ENCODE results near the gene PCDHB9. TPM values are rescaled to one million over a fixed set of nuclear protein-coding genes. Genes with fewer than 3 reads are reported as not detected.

The PCDHB9 gene
- under 0.01 and 0.56 TPM in 2 replicates for total RNA-seq

DNA sequence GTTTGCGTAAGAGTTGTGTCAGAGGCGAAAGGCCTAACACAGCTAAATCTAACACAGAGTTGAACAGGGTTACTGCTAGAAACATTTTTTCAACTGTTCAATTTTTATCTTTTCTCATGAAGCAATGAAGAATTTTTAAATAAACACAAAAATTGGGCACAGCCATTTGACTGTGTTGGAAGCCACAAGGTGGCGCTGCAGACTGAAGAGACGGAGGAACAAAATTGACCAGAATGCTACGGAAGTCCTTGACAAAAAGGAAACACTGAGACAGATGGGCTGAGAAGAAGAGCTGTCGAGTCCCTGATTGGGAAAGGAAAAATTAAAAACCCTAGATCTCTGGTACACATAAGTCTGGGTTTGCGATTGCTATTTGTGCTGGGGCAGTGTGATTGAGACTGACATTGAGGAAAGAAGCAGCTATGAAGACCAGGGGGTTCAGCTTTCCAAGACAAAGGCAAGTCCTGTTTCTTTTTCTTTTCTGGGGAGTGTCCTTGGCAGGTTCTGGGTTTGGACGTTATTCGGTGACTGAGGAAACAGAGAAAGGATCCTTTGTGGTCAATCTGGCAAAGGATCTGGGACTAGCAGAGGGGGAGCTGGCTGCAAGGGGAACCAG lies at the start of gene PCDHB9:
PCDHB9 (plus strand) TSS at position 265 of the 616 bp plus-strand sequence; CDS start at position 423, 158 bp downstream.

DNA sequence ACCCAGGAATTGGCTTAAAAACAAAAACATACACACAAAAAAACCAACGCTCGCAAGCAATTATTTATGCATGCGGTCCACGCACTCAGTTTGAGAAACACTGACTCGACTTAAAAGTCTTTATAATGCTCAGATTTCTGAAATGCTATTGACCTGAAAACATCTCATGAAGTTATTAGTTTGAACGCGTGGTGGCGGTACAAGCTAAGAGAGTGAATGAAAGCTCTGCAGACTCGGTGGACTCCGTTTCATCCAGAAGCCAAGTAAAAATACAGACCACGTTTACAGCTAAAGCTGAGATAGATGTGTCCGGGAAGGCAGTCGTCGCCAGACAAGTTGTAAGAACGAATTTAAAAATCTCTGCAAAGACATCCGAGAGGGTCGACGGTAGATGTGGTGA lies 37.1 kb upstream of the PCDHB9 start, which contains the start of gene PCDHB6:
PCDHB6 (plus strand) TSS at position 246 of the 400 bp plus-strand sequence. CDS start 201 bp downstream, outside the sequence.

DNA sequence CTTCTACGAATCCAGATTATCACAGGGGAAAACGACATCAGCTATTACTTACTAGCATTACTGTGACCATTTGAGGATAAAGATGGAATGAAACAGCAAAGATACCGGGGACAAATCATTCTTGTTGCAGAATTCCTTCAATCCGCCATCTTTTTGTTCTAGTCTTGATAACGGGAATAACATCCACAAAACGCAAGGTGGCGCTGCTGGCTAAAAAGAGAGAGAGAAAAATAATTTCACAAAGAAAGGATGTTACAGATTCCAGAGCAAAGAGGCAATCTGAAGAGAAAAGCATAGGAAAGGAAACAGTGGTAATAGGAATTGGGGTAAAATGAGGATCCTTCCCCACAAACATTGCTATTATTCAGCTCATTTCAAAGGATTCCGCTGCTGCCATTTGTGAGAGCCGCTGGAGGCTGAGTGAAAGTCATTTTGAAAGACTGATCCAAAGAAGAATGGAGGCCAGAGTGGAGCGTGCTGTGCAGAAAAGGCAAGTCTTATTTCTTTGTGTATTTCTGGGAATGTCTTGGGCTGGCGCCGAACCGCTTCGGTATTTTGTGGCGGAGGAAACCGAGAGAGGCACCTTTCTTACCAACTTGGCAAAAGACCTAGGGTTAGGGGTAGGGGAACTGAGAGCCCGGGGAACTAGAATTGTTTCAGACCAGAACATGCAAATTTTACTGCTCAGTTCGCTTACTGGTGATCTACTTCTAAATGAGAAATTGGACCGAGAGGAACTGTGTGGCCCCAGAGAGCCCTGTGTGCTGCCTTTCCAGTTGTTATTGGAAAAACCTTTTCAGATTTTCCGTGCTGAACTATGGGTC lies 14.4 kb upstream of the PCDHB9 start, which contains the start of gene PCDHB7:
PCDHB7 (plus strand) TSS at position 264 of the 824 bp plus-strand sequence; CDS start at position 456, 192 bp downstream.

DNA sequence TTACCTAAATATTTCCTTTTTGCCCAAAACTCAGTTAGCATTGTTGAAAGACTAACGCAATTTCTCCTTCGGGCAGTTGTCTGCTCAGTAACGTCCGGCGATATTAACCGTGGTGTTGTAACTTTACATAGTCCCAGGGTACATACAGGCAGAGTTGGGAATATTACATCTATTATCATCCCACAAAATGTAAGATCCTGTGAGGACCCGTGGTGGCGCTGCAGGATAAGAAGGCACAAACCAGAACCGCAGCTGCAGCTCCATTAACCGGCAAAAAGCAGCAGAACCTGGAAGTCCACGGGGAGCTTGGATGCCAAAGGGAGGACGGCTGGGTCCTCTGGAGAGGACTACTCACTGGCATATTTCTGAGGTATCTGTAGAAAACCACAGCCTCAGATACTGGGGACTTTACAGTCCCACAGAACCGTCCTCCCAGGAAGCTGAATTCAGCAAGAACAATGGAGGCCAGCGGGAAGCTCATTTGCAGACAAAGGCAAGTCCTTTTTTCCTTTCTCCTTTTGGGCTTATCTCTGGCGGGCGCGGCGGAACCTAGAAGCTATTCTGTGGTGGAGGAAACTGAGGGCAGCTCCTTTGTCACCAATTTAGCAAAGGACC lies 9.3 kb upstream of the PCDHB9 start, which contains the start of gene PCDHB8:
PCDHB8 (plus strand) TSS at position 214 of the 615 bp plus-strand sequence; CDS start at position 459, 245 bp downstream.

DNA sequence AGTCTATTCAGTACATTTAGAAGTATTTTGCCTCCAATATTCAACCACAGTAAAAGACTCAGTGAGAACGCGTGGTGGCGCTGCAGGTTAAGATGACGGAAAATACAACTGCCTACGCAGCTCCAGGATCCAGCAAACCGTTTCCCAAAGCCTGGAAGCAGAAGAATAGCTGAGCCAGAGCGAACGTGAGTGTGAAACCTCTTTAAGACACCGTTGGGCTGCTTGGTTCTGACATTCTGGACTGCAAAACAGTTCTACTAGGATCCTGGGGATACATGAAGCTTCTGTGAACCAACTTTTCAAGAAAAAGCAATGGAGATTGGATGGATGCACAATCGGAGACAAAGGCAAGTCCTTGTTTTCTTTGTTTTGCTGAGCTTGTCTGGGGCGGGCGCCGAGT lies 4.7 kb upstream of the PCDHB9 start, which contains the start of gene PCDHB16:
PCDHB16 (plus strand) TSS at position 140 of the 400 bp plus-strand sequence; CDS start at position 313, 173 bp downstream.

DNA sequence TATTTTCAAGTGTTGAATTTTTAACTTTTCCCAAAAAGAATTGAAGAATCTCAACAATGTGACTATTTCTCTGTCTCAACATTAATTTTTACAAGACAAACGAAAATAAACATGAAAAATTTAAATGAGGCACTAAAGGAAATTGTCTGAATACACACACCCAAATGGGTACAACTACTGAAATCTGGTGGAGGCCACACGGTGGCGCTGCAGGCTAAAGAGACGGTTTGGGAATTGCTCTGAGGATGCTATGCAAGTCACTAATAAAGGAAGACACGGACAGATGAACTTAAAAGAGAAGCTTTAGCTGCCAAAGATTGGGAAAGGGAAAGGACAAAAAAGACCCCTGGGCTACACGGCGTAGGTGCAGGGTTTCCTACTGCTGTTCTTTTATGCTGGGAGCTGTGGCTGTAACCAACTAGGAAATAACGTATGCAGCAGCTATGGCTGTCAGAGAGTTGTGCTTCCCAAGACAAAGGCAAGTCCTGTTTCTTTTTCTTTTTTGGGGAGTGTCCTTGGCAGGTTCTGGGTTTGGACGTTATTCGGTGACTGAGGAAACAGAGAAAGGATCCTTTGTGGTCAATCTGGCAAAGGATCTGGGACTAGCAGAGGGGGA lies 5.3 kb downstream of the PCDHB9 start, which contains the start of gene PCDHB10:
PCDHB10 (plus strand) TSS at position 244 of the 616 bp plus-strand sequence; CDS start at position 444, 200 bp downstream.

DNA sequence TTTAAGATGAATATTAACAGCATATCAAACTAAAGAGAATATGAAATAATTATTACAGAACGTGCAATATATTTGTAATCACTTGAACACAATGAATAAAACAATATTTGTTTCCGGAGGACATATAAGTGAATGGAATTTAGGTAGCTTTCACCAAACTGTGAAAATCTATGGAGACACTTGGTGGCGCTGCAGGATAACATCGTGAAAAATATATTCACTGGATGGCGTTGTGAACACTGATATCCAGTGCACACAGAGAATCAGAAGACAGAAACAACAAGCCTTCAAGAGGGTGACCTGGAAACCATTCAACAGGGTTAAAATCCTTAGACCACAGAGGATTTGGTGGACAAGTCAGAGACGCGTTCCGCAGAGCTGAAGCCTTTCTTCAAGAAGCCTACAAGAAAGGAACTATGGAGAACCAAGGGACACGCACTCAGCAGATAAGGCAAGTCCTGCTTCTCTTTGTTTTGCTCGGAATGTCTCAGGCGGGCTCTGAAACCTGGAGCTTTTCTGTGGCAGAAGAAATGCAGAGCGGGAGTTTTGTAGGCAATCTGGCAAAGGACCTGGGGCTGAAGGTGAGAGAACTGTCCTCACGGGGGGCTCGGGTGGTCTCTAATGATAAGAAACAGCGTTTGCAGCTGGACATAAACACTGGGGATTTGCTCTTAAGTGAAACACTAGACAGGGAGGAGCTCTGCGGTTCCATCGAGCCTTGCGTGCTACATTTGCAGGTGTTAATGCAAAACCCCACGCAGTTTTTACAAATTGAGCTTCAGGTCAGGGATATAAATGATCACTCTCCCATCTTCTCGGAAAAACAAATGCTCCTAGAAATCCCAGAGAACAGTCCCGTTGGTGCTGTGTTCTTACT lies 12.6 kb downstream of the PCDHB9 start, which contains the start of gene PCDHB11:
PCDHB11 (plus strand) TSS at position 269 of the 877 bp plus-strand sequence; CDS start at position 417, 148 bp downstream.

DNA sequence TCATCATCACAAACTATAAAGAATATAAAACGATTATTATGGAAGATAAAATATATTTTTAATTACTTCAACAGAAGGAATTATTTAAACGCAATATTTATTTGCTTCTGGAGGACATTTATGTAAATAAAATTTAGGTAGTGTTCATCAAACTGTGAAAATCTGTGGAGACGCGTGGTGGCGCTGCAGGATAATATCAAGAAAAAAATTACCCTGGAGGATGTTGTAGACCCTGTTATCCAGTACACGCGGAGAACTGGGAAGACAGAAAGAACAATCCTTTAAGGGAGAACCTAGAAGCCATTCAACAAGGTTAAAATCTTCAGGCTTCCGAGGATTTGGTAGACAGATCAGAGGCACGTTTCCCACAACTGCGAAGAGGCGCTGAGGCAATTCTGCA lies 21.5 kb downstream of the PCDHB9 start, which contains the start of gene PCDHB12:
PCDHB12 (plus strand) TSS at position 242 of the 400 bp plus-strand sequence. CDS start 189 bp downstream, outside the sequence.

DNA sequence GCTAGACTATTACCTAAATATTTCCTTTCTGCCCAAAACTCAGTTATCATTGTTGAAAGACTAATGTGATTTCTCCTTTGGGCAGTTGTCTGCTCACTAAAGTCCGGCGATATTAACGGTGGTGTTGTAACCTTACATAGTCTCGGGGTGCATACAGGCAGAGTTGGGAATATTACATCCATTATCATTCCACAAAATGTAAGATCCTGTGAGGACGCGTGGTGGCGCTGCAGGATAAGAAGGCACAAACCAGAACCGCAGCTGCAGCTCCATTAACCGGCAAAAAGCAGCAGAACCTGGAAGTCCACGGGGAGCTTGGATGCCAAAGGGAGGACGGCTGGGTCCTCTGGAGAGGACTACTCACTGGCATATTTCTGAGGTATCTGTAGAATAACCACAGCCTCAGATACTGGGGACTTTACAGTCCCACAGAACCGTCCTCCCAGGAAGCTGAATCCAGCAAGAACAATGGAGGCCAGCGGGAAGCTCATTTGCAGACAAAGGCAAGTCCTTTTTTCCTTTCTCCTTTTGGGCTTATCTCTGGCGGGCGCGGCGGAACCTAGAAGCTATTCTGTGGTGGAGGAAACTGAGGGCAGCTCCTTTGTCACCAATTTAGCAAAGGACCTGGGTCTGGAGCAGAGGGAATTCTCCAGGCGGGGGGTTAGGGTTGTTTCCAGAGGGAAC lies 26.8 kb downstream of the PCDHB9 start, which contains the start of gene PCDHB13:
PCDHB13 (plus strand) TSS at position 264 of the 684 bp plus-strand sequence; CDS start at position 469, 205 bp downstream.

DNA sequence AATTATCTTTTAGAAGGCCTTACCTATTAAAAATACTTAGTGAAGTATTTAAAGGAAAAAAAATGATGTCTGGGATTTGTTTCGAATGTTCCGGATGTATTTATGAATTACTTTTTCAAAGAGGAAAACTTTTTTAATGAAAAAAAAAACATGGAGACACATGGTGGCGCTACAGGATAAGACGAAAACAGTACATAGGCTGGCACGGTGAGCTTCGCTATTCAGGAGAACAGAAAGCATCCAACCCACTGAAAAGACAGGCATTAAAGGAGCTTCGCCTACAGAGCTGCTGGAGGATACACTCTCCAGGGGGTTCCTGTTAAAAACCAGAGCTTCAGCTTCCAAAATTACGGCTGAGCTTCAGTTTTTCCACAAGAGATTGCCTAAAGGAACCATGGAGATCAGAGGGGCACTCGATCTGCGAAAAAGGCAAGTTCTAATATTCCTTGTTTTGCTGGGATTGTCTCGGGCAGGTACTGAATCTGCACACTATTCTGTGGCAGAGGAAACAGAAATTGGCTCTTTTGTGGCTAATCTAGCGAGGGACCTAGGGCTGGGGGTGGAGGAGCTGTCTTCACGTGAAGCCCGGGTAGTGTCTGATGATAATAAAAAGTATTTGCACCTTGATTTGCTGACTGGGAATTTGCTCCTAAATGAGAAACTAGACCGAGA lies 36.3 kb downstream of the PCDHB9 start, which contains the start of gene PCDHB14:
PCDHB14 (plus strand) TSS at position 232 of the 672 bp plus-strand sequence; CDS start at position 395, 163 bp downstream.

Other genes with a start within 250 kb of the PCDHB9 start
- 0.19 and 1.4 TPM in 2 replicates for gene PCDHAC2, start 220.7 kb upstream of the PCDHB9 start, total RNA-seq
- not detected in 2 replicates for gene PCDHB1, start 135.8 kb upstream of the PCDHB9 start, total RNA-seq
- gene PCDHB2, start 92.5 kb upstream of the PCDHB9 start, total RNA-seq = 0.77 and 6.5 TPM in 2 replicates
- gene PCDHB3, start 86.7 kb upstream of the PCDHB9 start, total RNA-seq = 0.19 and 3.9 TPM in 2 replicates
- under 0.01 and 0.85 TPM in 2 replicates for gene PCDHB4, start 65.3 kb upstream of the PCDHB9 start, total RNA-seq
- gene PCDHB5, start 52.0 kb upstream of the PCDHB9 start, total RNA-seq = 0.58 and 3.1 TPM in 2 replicates
- under 0.01 and 0.28 TPM in 2 replicates for gene PCDHB6, start 37.1 kb upstream of the PCDHB9 start, total RNA-seq
- gene PCDHB7, start 14.5 kb upstream of the PCDHB9 start, total RNA-seq = 0.19 and 1.1 TPM in 2 replicates
- gene PCDHB8, start 9.4 kb upstream of the PCDHB9 start, total RNA-seq = under 0.01 and 1.4 TPM in 2 replicates
- gene PCDHB16, start 4.8 kb upstream of the PCDHB9 start, total RNA-seq = 0.19 and 1.7 TPM in 2 replicates
- gene PCDHB10, start 5.2 kb downstream of the PCDHB9 start, total RNA-seq = 0.19 and 1.7 TPM in 2 replicates
- gene PCDHB11, start 12.5 kb downstream of the PCDHB9 start, total RNA-seq = 0.19 and 0.85 TPM in 2 replicates
- gene PCDHB12, start 21.6 kb downstream of the PCDHB9 start, total RNA-seq = under 0.01 and 0.28 TPM in 2 replicates
- gene PCDHB13, start 26.8 kb downstream of the PCDHB9 start, total RNA-seq = 0.19 and 1.1 TPM in 2 replicates
- 0.58 and 2.5 TPM in 2 replicates for gene PCDHB14, start 36.2 kb downstream of the PCDHB9 start, total RNA-seq
- 0.38 and 1.4 TPM in 2 replicates for gene PCDHB15, start 58.2 kb downstream of the PCDHB9 start, total RNA-seq
- under 0.01 and 0.19 TPM in 2 replicates for gene SLC25A2, start 116.9 kb downstream of the PCDHB9 start, total RNA-seq
- gene TAF7, start 133.6 kb downstream of the PCDHB9 start, total RNA-seq = 90.2 and 102 TPM in 2 replicates
- gene PCDHGA1, start 143.4 kb downstream of the PCDHB9 start, total RNA-seq = 0.38 and 1.4 TPM in 2 replicates
- gene PCDHGA2, start 151.6 kb downstream of the PCDHB9 start, total RNA-seq = 1.5 and 3.1 TPM in 2 replicates
- 0.38 and 1.7 TPM in 2 replicates for gene PCDHGA3, start 156.7 kb downstream of the PCDHB9 start, total RNA-seq
- 0.38 and 3.1 TPM in 2 replicates for gene PCDHGB1, start 162.9 kb downstream of the PCDHB9 start, total RNA-seq
- 2.9 and 8.2 TPM in 2 replicates for gene PCDHGA4, start 167.9 kb downstream of the PCDHB9 start, total RNA-seq
- 1.2 and 2.5 TPM in 2 replicates for gene PCDHGB2, start 172.8 kb downstream of the PCDHB9 start, total RNA-seq
- gene PCDHGA5, start 177.0 kb downstream of the PCDHB9 start, total RNA-seq = 0.58 and 1.1 TPM in 2 replicates
- 1.9 and 4.5 TPM in 2 replicates for gene PCDHGB3, start 183.1 kb downstream of the PCDHB9 start, total RNA-seq
- 1.5 and 3.1 TPM in 2 replicates for gene PCDHGA6, start 186.7 kb downstream of the PCDHB9 start, total RNA-seq
- 1.5 and 3.7 TPM in 2 replicates for gene PCDHGA7, start 195.6 kb downstream of the PCDHB9 start, total RNA-seq
- 9.6 and 22.0 TPM in 2 replicates for gene PCDHGB4, start 200.5 kb downstream of the PCDHB9 start, total RNA-seq
- gene PCDHGA8, start 205.5 kb downstream of the PCDHB9 start, total RNA-seq = 1.3 and 2.8 TPM in 2 replicates
- gene PCDHGB5, start 210.8 kb downstream of the PCDHB9 start, total RNA-seq = 17.8 and 21.4 TPM in 2 replicates
- 2.1 and 3.1 TPM in 2 replicates for gene PCDHGA9, start 215.6 kb downstream of the PCDHB9 start, total RNA-seq
- gene PCDHGB6, start 220.9 kb downstream of the PCDHB9 start, total RNA-seq = 0.96 and 2.5 TPM in 2 replicates
- 1.2 and 3.4 TPM in 2 replicates for gene PCDHGA10, start 225.8 kb downstream of the PCDHB9 start, total RNA-seq
- gene PCDHGB7, start 230.5 kb downstream of the PCDHB9 start, total RNA-seq = 1.9 and 4.5 TPM in 2 replicates
- gene PCDHGA11, start 233.9 kb downstream of the PCDHB9 start, total RNA-seq = 3.1 and 4.5 TPM in 2 replicates
- 6.7 and 14.7 TPM in 2 replicates for gene PCDHGA12, start 243.3 kb downstream of the PCDHB9 start, total RNA-seq

Data from regular cardiac myocyte (primary cell).